ENCODE results near the gene IPO13.

Gene IPO13

DNA sequence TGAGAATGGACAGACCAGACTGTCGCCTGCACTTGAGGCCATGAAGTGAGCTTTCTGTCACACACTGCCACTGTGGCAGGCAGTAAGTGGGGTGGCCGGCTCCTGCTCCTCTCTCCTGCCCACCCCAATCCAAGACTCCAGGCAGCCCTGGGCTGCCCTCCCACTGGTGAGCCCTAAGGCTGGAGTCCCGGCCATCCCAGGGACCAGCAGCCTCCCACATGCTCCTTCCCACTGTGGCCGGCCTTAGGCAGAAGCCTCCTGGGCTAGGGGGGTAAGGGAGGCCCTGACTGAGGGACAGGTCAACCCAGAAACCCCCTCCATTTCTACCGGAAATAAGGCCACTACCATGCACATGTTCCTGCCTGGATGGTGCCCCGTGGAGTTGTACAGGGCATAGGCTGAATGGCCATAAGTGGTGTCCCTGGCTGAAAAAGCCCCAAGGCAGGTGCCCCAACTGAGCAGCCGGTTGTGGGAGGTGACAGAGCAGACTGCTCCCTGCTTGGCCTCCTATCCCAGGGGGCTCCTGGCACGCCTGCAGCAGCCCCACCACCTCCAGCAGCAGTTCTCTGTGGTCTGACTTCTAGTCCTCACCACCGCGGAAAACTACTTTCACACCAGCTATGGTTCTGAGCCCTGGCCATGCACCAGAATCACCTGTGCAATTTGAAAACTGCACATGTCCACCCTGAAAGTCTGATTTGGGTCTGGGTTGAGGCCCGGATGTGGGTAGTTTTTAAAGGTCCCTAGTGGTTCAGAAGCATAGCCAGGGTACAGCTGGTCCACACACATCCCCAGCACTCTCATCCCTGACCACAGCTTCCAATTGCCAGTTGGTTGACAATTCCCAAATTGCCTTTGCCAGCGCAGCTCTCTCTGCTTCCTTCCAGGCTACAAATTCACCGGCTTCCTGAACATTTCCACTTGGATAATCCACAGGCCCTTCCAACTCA is 14.8 kb upstream of the IPO13 start:
- no peak for DNase-seq

DNA sequence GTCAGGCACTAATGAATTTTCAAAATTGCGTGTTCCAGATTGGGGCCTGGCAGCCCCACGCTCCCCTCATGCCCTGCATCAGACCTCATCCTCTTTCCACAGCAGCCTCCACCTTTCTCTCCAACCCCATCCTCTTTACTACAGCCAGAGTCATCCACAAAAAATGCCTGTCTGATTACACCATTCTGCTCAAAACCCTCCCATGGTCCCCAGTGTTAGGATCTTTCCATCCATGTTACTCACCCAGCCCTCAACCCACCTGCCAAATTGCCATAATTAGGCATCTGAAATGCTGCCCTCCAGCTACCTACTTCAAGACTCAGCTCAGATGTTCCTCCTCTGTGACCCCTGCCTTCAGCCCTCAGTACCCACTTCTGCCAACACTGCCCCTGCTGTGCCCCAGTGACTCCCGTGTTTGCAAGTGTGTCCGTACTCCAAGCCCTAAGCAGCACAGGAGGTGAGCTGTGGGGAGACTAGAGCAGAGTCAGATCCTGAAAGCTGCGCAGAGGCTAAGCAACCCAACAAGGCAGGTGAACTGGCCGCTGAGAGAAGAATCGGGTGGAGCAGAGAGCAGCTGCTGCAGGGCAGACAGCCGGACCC is 13.9 kb upstream of the IPO13 start:
- no peak for DNase-seq

DNA sequence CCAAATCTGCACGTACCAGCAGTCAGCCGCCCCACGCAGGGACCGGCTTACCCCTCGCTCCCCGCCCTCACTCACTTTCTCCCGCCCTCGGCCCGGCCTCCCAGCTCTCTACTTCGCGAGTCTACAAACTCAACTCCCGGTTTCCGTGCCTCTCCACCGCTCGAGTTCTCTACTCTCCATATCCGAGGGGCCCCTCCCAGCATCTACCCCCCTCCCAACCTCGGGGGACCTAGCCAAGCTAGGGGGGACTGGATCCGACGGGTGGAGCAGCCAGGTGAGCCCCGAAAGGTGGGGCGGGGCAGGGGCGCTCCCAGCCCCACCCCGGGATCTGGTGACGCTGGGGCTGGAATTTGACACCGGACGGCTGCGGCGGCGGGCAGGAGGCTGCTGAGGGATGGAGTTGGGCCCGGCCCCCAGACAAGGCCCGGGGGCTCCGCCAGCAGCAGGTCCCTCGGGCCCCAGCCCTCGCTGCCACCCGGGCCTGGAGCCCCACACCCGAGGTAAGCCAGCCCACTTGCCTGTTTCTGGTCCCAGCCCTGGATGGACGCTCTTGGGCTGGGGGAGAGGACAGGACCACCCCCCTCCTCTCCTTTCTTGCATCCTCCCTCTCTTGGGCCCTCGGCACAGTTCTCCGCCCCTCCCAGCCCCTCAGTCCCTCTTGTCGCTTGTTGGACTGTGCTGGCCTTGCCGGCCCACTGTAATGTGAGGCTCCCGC is 13.2 kb upstream of the IPO13 start, which contains the start of gene ARTN:
ARTN (plus strand) TSS at position 416 of the 715 bp plus-strand sequence. CDS start 1,856 bp downstream, outside the sequence.
- DNase-seq = no peak

DNA sequence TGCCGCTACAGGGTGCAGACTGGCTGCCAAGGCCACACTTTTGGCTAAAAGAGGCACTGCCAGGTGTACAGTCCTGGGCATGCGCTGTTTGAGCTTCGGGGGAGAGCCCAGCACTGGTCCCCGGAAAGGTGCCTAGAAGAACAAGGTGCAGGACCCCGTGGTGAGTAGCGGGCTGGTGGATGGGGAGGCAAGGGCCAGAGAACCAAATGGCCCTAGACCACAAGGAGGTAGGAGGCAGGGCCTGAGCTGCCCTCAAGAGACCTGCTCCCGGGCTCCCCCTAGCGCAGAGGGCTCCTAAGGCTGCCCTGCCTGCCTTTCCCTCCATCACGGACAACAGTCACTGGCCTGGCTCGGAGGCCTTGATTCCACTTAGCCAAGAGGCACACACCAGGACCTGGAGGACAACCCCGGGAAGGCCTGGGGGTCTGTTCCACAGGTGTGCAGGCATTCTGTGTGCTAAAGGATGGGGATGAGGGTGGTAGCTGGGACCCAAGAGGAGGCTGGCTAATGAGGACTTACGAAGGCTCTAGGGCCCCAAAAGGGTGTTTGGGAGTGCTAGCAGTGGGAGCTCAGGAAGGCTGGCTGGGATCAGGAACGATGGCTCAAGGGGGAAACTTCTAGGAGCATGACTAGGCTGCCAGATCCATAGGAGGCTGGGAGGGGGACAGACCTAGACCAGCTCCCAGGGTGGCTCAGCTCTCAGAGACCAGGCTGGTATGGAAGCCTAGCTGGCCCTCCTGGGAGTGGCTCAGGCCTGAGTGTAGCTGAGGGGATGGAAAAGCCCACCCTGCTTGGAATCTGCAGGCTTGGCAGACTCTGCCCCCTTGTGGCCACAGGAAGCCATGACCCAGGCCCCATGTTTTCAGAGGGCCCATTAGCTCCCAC is 12.4 kb upstream of the IPO13 start:
- DNase-seq = peak; percentile 13 to 31

DNA sequence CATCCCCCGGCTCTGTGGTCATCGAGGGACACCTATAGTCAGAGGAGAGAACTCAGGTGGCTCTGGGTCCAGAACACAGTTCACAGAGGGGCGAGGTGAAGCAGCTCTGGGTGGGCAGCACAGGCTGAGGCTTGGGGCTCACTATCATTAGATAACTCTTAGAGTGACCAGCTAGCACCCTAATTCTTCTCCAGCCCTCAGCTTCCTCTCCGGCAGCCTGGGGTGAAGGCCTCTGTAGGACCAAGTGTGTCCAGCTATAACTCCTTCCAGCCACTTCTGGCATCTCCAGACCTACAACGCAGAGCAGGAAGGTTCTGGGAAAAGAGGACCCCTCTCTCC is 11.8 kb upstream of the IPO13 start:
- no peak for DNase-seq

DNA sequence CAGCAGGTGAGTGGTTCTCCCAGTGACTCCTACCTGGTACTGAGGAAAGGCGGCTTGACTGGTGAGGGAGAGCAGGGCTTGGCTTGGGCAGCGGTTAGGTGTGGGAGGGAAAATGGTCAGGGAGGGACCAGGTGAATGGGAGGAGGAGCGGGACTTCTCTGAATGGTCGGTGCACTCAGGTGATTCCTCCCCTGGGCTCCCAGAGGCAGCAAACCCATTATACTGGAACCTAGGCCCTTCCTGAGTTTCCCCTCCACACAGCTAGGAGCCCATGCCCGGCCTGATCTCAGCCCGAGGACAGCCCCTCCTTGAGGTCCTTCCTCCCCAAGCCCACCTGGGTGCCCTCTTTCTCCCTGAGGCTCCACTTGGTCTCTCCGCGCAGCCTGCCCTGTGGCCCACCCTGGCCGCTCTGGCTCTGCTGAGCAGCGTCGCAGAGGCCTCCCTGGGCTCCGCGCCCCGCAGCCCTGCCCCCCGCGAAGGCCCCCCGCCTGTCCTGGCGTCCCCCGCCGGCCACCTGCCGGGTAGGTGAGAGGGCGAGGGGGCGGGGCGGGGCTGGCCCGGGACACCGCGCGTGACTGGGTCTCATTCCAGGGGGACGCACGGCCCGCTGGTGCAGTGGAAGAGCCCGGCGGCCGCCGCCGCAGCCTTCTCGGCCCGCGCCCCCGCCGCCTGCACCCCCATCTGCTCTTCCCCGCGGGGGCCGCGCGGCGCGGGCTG is 10.9 kb upstream of the IPO13 start:
- DNase-seq = no peak

DNA sequence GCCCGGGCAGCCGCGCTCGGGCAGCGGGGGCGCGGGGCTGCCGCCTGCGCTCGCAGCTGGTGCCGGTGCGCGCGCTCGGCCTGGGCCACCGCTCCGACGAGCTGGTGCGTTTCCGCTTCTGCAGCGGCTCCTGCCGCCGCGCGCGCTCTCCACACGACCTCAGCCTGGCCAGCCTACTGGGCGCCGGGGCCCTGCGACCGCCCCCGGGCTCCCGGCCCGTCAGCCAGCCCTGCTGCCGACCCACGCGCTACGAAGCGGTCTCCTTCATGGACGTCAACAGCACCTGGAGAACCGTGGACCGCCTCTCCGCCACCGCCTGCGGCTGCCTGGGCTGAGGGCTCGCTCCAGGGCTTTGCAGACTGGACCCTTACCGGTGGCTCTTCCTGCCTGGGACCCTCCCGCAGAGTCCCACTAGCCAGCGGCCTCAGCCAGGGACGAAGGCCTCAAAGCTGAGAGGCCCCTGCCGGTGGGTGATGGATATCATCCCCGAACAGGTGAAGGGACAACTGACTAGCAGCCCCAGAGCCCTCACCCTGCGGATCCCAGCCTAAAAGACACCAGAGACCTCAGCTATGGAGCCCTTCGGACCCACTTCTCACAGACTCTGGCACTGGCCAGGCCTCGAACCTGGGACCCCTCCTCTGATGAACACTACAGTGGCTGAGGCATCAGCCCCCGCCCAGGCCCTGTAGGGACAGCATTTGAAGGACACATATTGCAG is 10.2 kb upstream of the IPO13 start:
- peak in 1 of 2 experiments; percentile 6 for DNase-seq

DNA sequence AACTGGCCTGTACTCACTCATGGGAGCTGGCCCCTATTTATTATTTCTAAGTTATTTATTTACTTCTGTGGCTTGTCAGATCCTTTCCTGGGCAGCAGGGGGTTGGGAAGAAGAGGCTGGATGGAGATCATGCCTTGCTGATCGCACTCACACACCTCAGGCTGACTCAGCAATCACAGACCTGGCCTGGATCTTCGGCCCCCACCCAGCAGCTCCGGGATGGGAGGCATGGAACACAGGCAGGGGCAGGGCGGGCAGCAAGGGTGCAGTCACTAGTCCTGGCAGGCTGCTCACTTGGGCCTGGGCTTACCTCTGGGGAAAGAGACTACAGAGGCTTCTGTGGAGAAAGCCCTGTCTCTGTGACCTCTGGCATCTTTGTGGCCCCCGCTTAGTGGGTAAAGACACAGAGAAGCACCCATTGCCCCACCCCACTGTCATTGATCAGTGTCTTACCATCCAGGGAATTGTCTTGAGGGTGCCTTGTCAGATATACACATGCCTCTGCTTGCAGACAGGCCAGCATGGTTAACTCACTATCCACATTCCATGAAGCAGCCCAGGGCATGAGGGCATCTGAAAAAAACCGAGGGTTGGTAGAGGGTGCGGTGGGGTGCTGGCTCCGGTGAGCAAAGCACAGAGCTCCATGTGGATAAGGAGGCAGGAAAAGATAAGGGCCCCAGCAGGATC is 9.4 kb upstream of the IPO13 start:
- DNase-seq = no peak

DNA sequence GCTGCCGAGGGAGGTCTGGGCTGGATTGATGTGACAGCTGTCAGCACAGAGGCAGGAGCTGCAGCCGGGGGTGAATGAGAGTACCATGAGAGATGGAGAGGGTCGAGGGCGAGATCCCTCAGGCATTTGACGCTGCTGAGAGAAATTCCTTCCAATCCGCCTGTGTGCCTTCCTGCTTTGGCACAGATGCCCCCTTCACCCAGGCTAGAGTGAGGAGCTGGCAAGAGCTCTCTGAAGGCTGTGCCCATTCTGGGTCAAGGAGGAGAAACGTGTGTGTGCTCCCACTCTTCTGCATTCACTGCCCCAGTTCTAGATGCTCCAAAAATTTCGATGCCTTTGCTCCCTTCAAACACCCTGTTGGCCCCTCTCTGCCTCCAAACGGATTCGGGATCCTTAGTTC is 8.4 kb upstream of the IPO13 start:
- DNase-seq = no peak

DNA sequence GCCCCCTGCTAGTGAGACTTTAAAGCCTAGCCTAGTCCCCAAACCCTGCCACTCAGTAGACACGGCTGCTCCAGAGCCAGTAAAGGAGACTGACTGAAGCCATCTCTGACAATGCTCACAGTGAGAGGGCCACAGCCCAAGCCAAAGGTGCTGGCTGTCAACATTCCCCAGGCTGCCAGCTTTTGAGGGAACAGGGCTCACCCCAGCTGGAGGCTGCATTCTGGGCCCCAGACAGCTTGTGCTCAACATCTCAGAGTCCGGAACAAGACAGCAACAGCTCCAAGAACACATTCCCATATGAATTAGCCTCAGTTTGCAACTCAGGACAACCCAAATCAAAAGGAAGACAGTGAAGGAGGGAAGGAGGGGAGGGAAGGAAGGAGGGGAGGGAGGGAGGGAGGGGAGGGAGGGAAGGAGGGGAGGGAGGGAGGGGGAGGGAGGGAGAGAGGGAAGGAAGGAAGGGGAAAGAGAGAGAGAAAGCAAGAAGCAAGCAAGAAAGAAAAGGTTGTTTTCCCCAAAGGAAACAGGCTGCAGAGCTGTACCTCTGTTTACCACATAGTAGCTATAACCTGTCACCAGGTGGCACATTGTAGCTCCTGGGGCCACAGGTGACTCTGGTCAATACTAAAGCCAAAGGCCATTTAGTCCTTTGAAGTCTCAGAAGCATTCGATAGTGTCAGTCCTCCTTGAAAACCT is 7.7 kb upstream of the IPO13 start:
- no peak for DNase-seq

DNA sequence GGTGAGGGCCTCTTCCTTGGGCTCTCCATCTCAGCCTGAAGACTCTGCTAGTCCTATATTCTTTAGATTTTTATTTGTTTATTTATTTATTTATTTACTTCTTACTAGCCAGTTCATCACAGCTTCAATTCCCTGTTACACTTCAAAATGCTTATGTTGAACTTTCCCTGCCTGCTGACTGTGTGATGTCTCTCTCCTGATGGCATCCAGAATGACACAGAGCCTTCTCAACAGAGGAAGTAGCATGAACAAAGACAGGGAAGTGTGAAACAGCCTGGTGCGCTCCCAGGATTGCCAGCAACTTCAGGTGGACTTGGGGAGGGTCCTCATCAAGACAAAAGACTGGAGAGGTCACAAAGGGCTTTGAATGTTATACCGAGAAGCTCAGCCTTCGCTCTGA is 4.3 kb upstream of the IPO13 start:
- no peak for DNase-seq

DNA sequence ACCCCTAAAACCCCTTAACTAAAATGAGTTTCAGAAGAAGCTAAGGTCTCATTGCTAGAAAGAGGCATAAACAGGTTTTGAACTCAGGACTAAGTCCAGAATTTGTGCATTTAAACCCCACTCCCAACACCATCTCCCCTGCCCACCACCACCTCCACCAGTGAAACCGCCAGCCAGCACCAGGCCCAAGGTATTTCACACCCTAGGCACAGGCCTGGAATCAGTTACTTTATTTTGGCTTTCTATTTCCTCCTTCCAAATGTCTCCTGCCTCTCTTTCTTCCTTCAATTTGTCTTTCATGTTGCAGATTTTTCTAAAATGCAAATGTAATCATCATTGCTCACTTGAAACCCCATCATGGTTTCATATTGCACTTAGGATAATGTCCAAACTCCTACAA is 1.9 kb upstream of the IPO13 start:
- no peak for DNase-seq

DNA sequence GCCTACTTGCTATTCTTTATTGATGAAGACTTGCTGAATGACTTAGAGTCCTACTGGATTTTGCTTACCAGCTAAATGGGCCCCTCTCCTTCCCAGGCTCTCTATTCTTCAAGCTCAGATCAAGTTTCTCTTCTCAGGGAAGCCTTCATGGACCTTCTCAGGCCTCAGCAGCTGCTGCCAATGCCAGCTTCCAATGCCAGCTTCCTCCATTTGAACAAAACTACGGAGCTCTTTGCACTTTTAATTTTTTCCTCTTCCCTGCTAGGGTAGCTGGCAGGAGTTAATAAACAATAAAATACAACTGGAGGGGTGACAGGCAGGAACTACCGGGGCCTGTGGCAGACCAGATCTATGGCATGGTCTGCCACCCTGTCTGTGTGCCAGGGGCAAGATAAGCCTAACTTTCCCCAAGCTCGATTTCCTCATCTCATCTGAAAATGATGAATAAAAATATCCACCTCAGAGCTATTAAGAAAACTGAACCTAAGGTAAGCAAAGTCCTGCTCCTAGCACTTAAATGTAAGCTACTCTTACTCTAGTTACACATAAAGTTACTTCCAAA is 995 bp upstream of the IPO13 start:
- no peak for DNase-seq

DNA sequence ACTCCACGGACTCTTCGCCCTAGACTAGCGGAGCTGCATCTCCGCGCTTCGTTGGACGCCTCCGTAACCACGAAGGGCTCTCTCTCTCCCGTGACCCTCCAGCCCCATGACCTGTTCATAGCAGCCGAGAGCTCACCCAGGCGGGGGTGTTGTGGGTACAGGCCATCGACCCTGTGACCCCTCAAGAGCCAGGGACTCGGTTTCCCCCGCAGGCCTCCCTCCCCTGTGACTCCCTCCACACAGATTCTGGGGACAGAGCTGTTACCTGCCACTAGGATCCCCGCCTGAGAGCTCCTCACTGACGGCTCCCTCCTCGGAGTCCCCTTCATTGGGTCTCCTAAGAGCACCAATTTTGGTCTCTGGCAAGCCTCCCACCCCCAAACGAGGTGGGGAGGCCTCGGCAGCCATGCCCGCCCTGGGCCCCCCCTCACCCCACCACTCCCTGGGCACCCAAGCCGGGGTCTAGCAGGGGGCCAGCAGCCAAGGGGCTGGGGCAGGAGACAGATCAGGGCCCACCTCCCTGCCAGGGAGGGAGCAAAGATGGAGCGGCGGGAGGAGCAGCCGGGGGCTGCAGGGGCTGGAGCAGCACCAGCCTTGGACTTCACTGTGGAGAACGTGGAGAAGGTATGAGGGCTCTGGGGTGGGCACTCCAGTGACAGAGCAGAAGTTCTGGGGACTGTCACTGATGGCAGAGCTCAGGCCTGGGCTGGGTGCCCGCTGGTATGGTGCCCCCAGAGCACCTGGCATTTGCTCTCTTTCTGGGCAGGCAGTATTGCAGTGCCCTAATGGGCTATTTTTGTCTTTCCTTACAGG is 517 bp downstream of the IPO13 start:
- DNase-seq = no peak

DNA sequence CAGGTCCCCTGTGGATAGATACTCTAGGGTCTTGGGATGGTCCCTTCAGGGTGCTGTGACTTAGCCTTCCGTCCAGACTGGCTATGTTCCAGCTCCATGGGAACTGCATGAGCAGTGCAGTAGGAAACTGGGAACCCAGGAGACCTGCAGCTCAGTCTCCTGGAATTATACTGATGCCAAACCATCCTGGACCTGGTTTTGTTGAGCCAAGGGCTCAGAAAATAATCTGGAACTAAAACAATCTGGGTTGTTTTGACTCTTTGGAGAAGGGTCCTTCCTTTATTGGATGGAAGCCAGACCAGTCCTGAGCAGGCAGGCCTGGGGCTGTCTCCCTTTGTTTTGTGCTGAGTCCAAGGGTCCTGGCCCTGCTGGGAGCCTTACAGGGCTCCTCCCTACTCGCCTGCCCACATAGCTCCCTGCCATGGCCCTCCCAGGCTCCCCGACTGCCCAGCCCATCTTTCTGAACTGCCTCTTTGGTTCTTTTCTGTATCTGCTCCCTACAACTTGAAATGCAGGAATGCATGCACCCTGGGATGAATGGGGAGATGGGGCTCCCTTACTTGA is 1.2 kb downstream of the IPO13 start:
- DNase-seq = no peak

DNA sequence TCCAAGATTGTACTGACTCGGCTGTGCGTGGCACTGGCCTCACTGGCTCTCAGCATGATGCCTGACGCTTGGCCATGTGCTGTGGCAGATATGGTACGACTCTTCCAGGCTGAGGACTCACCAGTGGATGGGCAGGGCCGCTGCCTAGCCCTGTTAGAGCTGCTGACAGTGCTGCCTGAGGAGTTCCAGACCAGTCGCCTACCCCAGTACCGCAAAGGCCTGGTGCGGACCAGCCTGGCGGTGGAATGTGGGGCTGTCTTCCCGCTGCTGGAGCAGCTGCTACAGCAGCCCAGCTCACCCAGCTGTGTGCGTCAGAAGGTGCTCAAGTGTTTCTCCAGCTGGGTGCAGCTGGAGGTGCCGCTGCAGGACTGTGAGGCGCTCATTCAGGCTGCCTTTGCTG is 2.9 kb downstream of the IPO13 start:
- no peak for DNase-seq

DNA sequence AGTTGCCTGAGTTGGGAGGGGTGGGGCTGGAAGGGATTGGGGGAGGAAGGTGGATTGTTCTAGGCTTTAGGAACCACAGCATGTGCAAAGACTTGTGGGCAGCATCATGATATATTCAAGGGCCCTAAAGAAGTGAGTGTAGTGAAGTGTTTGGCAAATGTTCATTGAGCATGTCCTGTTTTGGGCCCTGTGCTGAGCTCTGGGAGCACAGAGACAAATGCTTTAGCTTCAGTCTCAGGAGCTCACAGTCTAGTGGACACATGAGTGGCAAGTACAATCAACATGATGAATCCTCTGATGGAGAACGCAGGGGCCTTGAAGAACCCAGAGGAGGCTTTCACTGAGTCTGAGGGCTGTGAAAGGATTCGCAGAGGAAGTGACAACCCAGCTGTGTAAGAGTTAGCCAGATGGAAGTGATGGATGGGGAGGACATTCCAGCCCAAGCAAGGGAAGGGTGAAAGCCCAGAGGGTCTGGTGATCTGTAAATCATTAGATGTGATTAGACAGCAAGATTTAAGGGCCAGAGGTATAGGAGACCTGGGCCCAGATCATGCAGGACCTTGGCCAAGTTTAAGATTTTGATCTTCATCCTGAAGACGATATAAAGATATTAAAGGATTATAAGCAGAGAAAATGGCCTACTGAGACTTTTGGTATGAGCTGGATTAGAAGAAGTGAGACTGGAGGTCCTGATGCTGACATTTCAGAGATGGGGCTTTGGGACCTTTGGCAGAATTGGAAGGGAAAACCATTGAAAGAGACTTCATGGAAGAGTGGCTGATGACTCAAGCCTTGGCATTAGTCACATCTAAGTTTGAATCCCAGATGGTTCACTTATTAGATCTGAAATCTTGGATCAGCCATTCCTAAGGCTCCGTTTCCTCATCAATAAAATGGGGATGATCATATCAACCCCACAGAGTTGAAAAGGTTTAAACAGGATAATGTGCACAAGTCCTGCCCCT is 4.6 kb downstream of the IPO13 start:
- DNase-seq = no peak
